Testis (tissue), 3 donors: ENCODE results near the gene ORM1. TPM values are rescaled to one million over a fixed set of nuclear protein-coding genes. Genes with fewer than 3 reads are reported as not detected.
"Not testable (repeated sequence)": the region's sequence is repeated elsewhere in the genome, so short reads cannot be mapped to it uniquely, and the experiment has no call there.

Experiments
- DNase-seq: peaks from one replicate; pipeline ENCODE4 v3.0.0-alpha.2; 2019
- H3K27ac ChIP-seq, 2 donors: fragments of 200-600 bp; sonication (generic); one replicate each; pipeline ENCODE4 v1.5.1; 2019
- H3K27me3 ChIP-seq: fragments of 200-600 bp; sonication (generic); one replicate; pipeline ENCODE4 v1.5.1; 2019
- H3K36me3 ChIP-seq: fragments of 200-600 bp; sonication (generic); one replicate; pipeline ENCODE4 v1.5.1; 2017; ENCODE audit warnings: low read depth; ENCODE audit errors: missing control alignments
- H3K4me1 ChIP-seq: fragments of 200-600 bp; sonication (generic); one replicate; pipeline ENCODE4 v1.5.1; 2019
- H3K4me3 ChIP-seq, 2 donors: fragments of 200-600 bp; sonication (generic); one replicate each; pipeline ENCODE4 v1.5.1; 2017 to 2019
- H3K9me3 ChIP-seq: fragments of 200-600 bp; sonication (generic); one replicate; pipeline ENCODE4 v1.5.1; 2017
- CTCF ChIP-seq, 3 experiments: fragments of 450-650 bp in 2 of 3; fragments of 200-600 bp in 1 of 3; sonication (generic) in 1 of 3; IDR thresholded peaks; one replicate each; pipeline ENCODE4 v1.5.1; 2016 to 2019; ENCODE audit warnings: antibody characterized with exemption in 3 of 3, mild to moderate bottlenecking in 2 of 3, moderate library complexity in 1 of 3
- POLR2A ChIP-seq: fragments of 450-650 bp; IDR thresholded peaks from one replicate; pipeline ENCODE4 v1.6.1; 2017; ENCODE audit warnings: antibody characterized with exemption, mild to moderate bottlenecking, moderate library complexity
- WGBS, 2 donors: methylation state at CpG; one replicate each; pipeline ENCODE4 v1.1.5; 2018; 5-methylcytosine and 5-hydroxymethylcytosine counted together
- intact Hi-C: fragments of 100-400 bp; cut with DNase I; formaldehyde crosslinking; loops from one replicate; pipeline ENCODE4 v1.15.1; 2023; ENCODE audit warnings: low total_unique reads
- polyA plus RNA-seq: library from polyadenylated mRNA; stranded (reverse); fragments of 350-450 nt; fragmentation: Illumina TruSeq; extraction: RNeasy Lipid Tissue Mini Kit (QIAGEN cat#74804); gene quantifications from one replicate; pipeline ENCODE4 v1.2.3, GENCODE V29; 2014; ENCODE audit warnings: low read depth, low replicate concordance; ENCODE audit not compliant: insufficient read depth
- total RNA-seq, 2 donors: library from RNA; depleted of rRNA; stranded (reverse); fragments of >200 nt; gene quantifications; one replicate each; pipeline ENCODE4 v1.2.3, GENCODE V29; 2016

The ORM1 gene
- total and polyA plus RNA-seq, 3 donors from 2014 or later = 1.6 TPM; not detected in 2

GRCh38 chr9:114327749-114328148, 4.9 kb downstream of the ORM1 start:
- no peak overlapping the region for H3K4me3 ChIP-seq
- no peak overlapping the region for H3K27ac ChIP-seq
- TF ChIP-seq POLR2A = no peak
- TF ChIP-seq CTCF (IDR thresholded peaks at IDR 0.05) = no peak
- H3K9me3 ChIP-seq = no peaks in the 10 kb centered on the region
- intact Hi-C loops = no loop called here
- no peaks in the 10 kb centered on the region for H3K36me3 ChIP-seq
- 92 to 100% methylated on average over 4 to 8 of the region's 8 CpGs for WGBS, 2 donors
- H3K27me3 ChIP-seq = no peaks in the 10 kb centered on the region
- H3K4me1 ChIP-seq = no peaks in the 10 kb centered on the region
- no peak for DNase-seq

- H3K4me1 ChIP-seq, H3K27me3 ChIP-seq, H3K36me3 ChIP-seq, H3K27ac ChIP-seq, H3K9me3 ChIP-seq, intact Hi-C loops, H3K4me3 ChIP-seq, DNase-seq: not testable (repeated sequence)
- 89 to 92% methylated on average over 9 to 10 of the region's 10 CpGs for WGBS, 2 donors
Measured at GRCh38 chr9:114328357-114328820, 5.5 kb downstream of the ORM1 start.

GRCh38 chr9:114328937-114329624, 6.2 kb downstream of the ORM1 start:
- 86 to 87% methylated on average over 10 of the region's 12 CpGs for WGBS, 2 donors
- H3K27ac ChIP-seq, DNase-seq, H3K27me3 ChIP-seq, H3K36me3 ChIP-seq, H3K4me1 ChIP-seq, H3K9me3 ChIP-seq, intact Hi-C loops, H3K4me3 ChIP-seq: not testable (repeated sequence)

GRCh38 chr9:114329625-114330022, 6.7 kb downstream of the ORM1 start, which contains the start of gene ORM2:
TSS of gene ORM2 (plus strand) at chr9:114329869. CDS start at chr9:114329905, 36 bp downstream.
- H3K27me3 ChIP-seq, DNase-seq, H3K4me3 ChIP-seq, H3K27ac ChIP-seq, H3K4me1 ChIP-seq, H3K36me3 ChIP-seq, intact Hi-C loops, H3K9me3 ChIP-seq: not testable (repeated sequence)
- 76% methylated on average over 3 of the region's 10 CpGs; no CpG with 5 or more reads in 1 of the 2 donors for WGBS, 2 donors

DNA sequence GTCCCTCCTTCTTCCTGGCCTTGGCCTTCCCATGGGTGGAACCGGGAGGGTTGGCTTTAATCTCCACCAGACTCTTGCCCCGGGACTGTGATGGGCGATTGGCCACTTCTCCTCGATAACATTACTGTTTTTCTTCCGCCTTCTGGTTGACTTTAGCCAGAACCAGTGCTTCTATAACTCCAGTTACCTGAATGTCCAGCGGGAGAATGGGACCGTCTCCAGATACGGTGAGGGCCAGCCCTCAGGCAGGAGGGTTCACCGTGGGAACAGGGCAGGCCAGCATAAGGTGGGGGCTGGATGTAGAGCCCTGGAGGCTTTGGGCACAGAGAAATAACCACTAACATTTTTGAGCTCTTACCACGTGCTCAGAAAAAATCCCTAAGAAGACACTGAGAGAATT, 7.7 kb downstream of the ORM1 start:
- whole genome bisulfite sequencing, 2 donors = 60 to 66% methylated on average over 10 of the region's 10 CpGs
- Histone ChIP-seq H3K4me3 (no peak overlapping the region), H3K27me3 (no peaks in the 10 kb centered on the region), H3K9me3 (no peaks in the 10 kb centered on the region), H3K36me3 (no peaks in the 10 kb centered on the region), H3K4me1 (no peaks in the 10 kb centered on the region), H3K27ac (no peak overlapping the region)
- TF ChIP-seq CTCF (IDR thresholded peaks at IDR 0.05) = no peak
- TF ChIP-seq POLR2A = no peak
- intact Hi-C loops = no loop called here
- DNase-seq = no peak

DNA sequence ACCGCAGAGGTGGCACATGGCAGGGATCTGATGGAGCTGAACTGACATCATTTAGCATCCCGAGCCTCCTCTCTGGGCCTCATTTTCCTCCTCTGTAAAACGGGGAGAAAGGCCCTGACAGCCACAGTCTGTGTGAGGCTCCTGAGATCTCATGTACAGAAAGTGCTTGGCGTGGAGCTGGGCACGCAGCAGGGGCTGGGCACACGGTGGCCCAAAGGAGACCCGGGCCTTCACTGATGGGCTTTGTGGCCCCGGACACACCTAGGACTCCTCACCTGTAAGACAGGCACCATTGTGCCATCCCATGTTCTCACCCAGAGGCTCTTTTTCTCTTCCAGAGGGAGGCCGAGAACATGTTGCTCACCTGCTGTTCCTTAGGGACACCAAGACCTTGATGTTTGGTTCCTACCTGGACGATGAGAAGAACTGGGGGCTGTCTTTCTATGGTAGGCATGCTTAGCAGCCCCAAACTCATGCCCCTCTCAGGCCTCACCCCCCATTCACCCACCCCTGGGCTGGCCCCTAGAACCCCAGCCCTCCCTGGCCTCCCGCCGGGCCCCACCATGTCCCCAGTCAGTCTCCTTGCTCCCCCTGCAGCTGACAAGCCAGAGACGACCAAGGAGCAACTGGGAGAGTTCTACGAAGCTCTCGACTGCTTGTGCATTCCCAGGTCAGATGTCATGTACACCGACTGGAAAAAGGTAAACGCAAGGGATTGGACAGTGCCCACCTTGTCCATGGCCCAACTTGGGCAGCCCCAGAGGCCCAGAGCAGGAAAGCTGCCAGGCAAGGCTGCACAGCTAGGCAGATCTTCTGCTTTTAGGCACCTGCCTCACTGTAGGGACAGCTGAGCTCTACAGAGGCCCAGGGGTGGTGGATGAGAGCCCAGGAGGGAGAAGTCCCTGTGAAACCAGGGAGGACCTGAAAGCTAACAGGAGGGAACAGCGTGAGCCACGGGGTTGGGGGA, 8.6 kb downstream of the ORM1 start:
- H3K27ac ChIP-seq, intact Hi-C loops, H3K4me3 ChIP-seq, H3K27me3 ChIP-seq, H3K9me3 ChIP-seq, DNase-seq, H3K36me3 ChIP-seq, H3K4me1 ChIP-seq: not testable (repeated sequence)
- 74 to 80% methylated on average over 11 to 17 of the region's 19 CpGs for WGBS, 2 donors

DNA sequence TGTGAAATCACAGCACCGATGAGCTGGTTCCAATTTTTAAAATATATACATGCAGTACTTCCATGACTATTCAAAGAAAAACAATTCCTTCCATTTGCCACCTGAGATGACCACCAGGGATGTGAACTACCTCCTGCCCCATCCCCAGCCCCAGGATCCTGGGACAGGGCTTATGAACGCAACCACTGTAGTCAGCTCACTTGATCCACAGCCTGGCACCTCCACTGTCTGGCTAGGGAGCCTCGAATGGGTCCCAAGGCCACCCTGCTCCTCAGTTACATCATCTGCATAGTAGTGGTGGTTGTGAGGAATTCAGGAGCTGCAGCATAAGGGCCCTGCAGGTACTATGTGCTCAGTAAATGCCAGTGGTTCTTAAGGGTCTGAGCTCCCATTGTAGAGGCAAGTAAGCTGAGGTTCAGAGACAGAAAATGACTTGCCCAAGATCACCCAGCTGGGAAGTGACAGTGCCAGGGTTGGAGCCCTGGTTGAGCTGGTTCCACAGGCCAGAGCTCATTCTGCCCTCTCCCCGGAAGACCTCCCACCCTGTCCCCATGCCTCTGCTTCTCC, 9.7 kb downstream of the ORM1 start:
- intact Hi-C loops, H3K4me3 ChIP-seq, H3K27ac ChIP-seq, H3K27me3 ChIP-seq, H3K36me3 ChIP-seq, DNase-seq, H3K9me3 ChIP-seq, H3K4me1 ChIP-seq: not testable (repeated sequence)
- WGBS, 2 donors = 72 to 75% methylated on average over 2 to 3 of the region's 4 CpGs

GRCh38 chr9:114333718-114334117, 10.8 kb downstream of the ORM1 start:
- H3K9me3 ChIP-seq, DNase-seq, H3K27ac ChIP-seq, H3K27me3 ChIP-seq, H3K4me3 ChIP-seq, H3K4me1 ChIP-seq, H3K36me3 ChIP-seq, intact Hi-C loops: not testable (repeated sequence)
- 73 to 85% methylated on average over 2 to 3 of the region's 4 CpGs for WGBS, 2 donors
